Left lung (tissue), 10 donors: ENCODE data around the gene MEF2B. TPM values are rescaled to one million over a fixed set of nuclear protein-coding genes. Genes with fewer than 3 reads are reported as not detected.

Experiments used
- ATAC-seq: fragments of 200-7000 bp; cut with Tn5 transposase; one replicate; pipeline ENCODE4 v1.9.1; 2020; ENCODE audit warnings: moderate library complexity
- DNase-seq, 4 donors: peaks; one replicate each; pipeline ENCODE4 v3.0.0-alpha.2; 2013 to 2020
- H3K27ac ChIP-seq, 2 donors: fragments of 200-600 bp; sonication (generic) in 1 of 2; one replicate each; pipeline versions ENCODE4 v1.5.0 to v1.8.0; 2020 to 2021
- H3K27me3 ChIP-seq, 2 donors: fragments of 200-600 bp; sonication (generic) in 1 of 2; one replicate each; pipeline versions ENCODE4 v1.5.0 to v1.8.0; 2020 to 2021
- H3K36me3 ChIP-seq, 2 donors: fragments of 200-600 bp; sonication (generic) in 1 of 2; one replicate each; pipeline versions ENCODE4 v1.5.0 to v1.8.0; 2020 to 2021
- H3K4me1 ChIP-seq, 2 donors: fragments of 200-600 bp; one replicate each; pipeline ENCODE4 v1.8.0; 2021
- H3K4me3 ChIP-seq, 2 donors: fragments of 200-600 bp; sonication (generic) in 1 of 2; one replicate each; pipeline versions ENCODE4 v1.5.0 to v1.8.0; 2020 to 2021; ENCODE audit warnings: mild to moderate bottlenecking in 1 of 2
- H3K9me3 ChIP-seq, 2 donors: fragments of 200-600 bp; sonication (generic) in 1 of 2; one replicate each; pipeline versions ENCODE4 v1.5.0 to v1.8.0; 2020 to 2021
- intact Hi-C, 2 donors: fragments of 100-400 bp; cut with DNase I; formaldehyde crosslinking; loops; one replicate each; pipeline versions ENCODE4 v1.11.2 to v1.14.2; 2022
- polyA plus RNA-seq, 6 donors: library from polyadenylated mRNA; unstranded; fragments of 120-200 nt; gene quantifications; one replicate each; pipeline ENCODE4 v1.2.1, GENCODE V29; 2013; ENCODE audit not compliant: insufficient read length in 6 of 6
- total RNA-seq, 2 donors: library from RNA; stranded (reverse); fragmentation: NEBNext Ultra II Directional; extraction: Animal tissue kit (Norgen Biotek cat#: 25700); gene quantifications; one replicate each; pipeline ENCODE4 v1.2.1, GENCODE V29; 2021
- TF ChIP-seq, protein P1 (sequence below), 2 donors: fragments of 200-600 bp; sonication (generic) in 1 of 2; IDR thresholded peaks; one replicate each; pipeline versions ENCODE4 v1.5.0 to v1.8.0; 2021; ENCODE audit warnings: antibody characterized with exemption in 2 of 2
- donor health status: DM: no; HTN: yes; CAD: no.
- donor health status: DM: no; HTN: no; CAD: no.

Gene MEF2B
- total and polyA plus RNA-seq, 8 donors: 1.1 to 3.7 (median 2.1) TPM

DNA sequence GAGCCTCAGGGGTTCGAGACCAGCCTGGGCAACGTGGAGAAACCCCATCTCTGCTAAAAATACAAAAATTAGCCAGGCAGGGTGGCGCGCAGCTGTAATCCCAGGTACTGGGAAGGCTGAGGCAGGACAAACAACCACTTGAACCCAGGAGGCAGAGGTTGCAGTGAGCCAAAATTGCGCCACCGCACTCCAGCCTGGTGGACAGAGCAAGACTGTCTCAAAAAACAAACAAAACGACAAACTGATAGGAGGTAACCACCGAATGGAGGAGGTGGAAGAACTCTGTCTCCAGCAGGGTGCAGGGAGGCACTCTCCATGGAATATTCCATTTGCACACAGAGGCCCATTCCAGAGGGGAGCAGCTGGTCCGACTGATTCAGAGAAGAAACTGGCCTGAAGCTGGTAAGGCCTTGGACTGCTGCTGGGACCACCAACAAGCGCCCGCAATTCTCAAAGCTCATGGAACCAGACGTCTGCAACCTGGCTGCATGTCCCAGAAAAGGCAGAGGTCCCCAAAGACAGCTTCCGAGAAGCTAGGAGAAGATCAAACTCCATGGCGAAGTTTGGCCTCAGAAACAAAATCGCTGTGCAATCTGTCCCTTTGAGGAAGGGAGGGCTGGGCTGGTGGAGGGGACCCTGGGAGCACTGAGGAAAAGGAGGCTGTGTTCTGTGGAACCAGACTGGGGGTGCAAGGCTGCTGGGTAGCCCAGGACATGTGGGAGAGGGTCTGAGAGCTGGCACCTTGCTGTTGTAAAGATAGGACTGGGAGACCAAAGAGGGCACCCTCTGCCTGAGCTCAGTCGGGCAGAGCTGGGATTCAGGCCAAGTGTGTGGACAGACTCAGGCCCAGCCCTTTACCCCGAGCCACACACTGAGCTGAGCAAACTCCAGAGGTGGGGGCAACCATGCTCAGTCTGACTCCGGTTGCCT lies 71.1 kb downstream of the MEF2B start:
- no peaks in the 10 kb centered on the region for H3K27me3 ChIP-seq
- no peak overlapping the region for H3K27ac ChIP-seq
- no peaks in the 10 kb centered on the region for H3K4me1 ChIP-seq
- no peak overlapping the region for H3K4me3 ChIP-seq
- H3K9me3 ChIP-seq: no peaks in the 10 kb centered on the region
- no peak for DNase-seq
- TF ChIP-seq, protein P1, sequence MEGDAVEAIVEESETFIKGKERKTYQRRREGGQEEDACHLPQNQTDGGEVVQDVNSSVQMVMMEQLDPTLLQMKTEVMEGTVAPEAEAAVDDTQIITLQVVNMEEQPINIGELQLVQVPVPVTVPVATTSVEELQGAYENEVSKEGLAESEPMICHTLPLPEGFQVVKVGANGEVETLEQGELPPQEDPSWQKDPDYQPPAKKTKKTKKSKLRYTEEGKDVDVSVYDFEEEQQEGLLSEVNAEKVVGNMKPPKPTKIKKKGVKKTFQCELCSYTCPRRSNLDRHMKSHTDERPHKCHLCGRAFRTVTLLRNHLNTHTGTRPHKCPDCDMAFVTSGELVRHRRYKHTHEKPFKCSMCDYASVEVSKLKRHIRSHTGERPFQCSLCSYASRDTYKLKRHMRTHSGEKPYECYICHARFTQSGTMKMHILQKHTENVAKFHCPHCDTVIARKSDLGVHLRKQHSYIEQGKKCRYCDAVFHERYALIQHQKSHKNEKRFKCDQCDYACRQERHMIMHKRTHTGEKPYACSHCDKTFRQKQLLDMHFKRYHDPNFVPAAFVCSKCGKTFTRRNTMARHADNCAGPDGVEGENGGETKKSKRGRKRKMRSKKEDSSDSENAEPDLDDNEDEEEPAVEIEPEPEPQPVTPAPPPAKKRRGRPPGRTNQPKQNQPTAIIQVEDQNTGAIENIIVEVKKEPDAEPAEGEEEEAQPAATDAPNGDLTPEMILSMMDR (IDR thresholded peaks at IDR 0.05): no peak
- intact Hi-C loops: no loop called here
- peak; percentile 59 for ATAC-seq
- peaks cover 0 to 19% of the 10 kb centered on the region in 2 donors for H3K36me3 ChIP-seq

DNA sequence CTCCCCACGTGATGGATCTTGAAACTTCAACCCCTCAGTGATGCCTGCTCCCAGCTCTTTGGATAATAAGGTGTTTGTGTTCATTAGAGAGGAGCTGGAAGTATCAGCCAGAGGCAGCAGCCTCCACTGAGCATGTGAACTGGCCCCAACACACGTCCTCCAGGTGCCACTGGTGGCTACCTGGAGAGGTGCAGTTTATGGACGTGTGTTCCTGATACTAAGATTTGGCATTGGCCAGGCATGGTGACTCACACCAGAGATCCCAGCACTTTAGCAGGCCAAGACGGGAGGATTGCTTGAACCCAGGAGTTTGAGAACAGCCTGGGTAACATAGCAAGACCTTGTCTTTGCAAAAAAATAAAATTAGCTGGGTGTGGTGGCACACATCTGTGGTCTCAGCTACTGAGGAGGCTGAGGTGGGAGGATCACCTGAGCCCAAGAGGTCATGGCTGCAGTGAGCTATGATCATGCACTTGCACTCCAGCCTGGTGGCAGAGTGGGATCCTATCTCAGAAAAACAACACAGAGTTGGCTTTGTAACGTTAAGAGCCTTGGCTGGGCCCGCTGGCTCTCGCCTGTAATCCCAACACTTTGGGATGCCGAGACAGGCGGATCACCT lies 71.9 kb downstream of the MEF2B start:
- DNase-seq: no peak
- no peak overlapping the region for H3K4me3 ChIP-seq
- no peaks in the 10 kb centered on the region for H3K27me3 ChIP-seq
- H3K4me1 ChIP-seq: no peaks in the 10 kb centered on the region
- H3K27ac ChIP-seq: no peak overlapping the region
- TF ChIP-seq, protein P1 (IDR thresholded peaks at IDR 0.05): no peak
- intact Hi-C loops: no loop called here
- ATAC-seq: no peak
- H3K9me3 ChIP-seq: no peaks in the 10 kb centered on the region
- H3K36me3 ChIP-seq: peaks cover 0 to 19% of the 10 kb centered on the region in 2 donors

DNA sequence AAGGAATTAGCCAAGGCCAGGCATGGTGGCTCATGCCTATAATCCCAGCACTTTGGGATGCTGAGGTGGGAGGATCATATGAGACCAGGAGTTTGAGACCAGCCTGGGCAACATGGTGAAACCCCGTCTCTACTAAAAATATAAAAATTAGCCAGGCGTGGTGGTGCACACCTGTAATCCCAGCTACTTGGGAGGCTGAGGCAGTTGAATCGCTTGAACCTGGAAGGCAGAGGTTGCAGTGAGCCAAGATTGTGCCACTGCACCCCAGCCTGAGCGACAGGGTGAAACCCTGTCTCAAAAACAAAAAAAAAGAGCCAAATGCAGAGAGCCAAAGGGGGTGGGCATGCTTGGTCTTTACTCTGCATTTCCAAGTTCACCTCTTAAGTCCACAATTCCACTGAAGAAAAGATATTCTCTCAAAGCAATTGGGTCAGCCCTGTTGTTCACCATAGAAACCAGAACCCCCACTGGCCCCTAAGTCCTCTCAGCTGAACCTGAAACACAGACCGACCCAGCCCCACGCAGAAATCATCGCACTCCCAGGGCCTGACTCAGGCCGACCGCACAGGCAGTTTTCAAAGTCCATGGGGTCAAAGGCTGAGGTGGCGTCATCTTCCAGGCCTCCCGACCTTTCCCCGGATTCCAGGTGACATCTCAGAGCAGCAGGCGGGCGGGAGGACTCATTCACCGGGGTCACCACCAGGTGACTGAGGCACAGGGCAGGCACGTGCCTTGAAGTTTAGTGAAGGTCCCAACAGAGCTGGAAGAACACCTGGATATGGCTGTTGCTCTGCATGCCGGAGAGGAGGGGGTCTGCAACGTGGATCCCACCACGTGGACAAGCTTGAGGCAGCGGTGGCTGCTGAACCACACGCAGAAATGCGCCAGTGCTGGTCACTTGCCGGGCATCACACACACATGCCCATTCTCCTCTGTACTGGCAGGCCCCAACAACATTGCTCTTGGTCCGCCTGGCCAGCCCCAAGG lies 73.1 kb downstream of the MEF2B start:
- ATAC-seq (no peak), DNase-seq (no peak)
- Histone ChIP-seq H3K4me1 (no peaks in the 10 kb centered on the region), H3K27me3 (no peaks in the 10 kb centered on the region), H3K9me3 (no peaks in the 10 kb centered on the region), H3K4me3 (no peak overlapping the region), H3K27ac (no peak overlapping the region), H3K36me3 (peaks cover 0 to 19% of the 10 kb centered on the region in 2 donors)
- TF ChIP-seq, protein P1 (IDR thresholded peaks at IDR 0.05): no peak
- intact Hi-C loops: no loop called here

DNA sequence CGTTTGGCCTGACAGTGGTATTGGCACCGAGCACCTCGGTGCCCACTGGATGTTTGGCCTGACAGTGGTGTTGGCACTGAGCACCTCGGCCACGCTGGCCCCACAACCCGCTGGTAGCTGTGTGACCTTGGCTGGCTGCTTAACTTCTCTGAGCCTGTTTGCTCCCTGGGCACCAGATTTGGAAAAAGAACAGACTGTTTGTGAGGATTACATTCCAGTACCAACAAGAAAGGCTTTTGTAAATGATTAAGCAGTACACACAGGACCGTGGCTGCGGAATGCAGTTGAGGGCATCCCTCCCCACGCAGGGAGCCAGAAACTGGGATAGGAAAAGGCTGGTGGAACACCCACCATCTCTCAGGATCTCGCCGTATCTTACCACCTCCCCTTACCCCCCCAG lies 74.4 kb downstream of the MEF2B start:
- no peak overlapping the region for H3K4me3 ChIP-seq
- intact Hi-C loops: no loop called here
- no peaks in the 10 kb centered on the region for H3K4me1 ChIP-seq
- no peak for DNase-seq
- TF ChIP-seq, protein P1 (IDR thresholded peaks at IDR 0.05): no peak
- H3K27me3 ChIP-seq: no peaks in the 10 kb centered on the region
- H3K36me3 ChIP-seq: peaks cover 0 to 15% of the 10 kb centered on the region in 2 donors
- ATAC-seq: no peak
- no peak overlapping the region for H3K27ac ChIP-seq
- no peaks in the 10 kb centered on the region for H3K9me3 ChIP-seq

Other genes with a start within 250 kb of the MEF2B start
- 10 to 100 TPM; 27.6 to 32.1 TPM for gene HOMER3, start 229.0 kb downstream of the MEF2B start, total RNA-seq
- 10 to 100 TPM; 45.0 to 68.0 (median 58.0) TPM for gene HOMER3, start 229.0 kb downstream of the MEF2B start, polyA plus RNA-seq
- 10 to 100 TPM; 64.2 to 80.3 TPM for gene SUGP2, start 136.7 kb downstream of the MEF2B start, total RNA-seq
- 100 to 1,000 TPM in 5 of 6 donors, 10 to 100 TPM in 1; 94.1 to 139 (median 108) TPM for gene SUGP2, start 136.7 kb downstream of the MEF2B start, polyA plus RNA-seq
- 10 to 100 TPM; 23.7 to 37.9 TPM for gene ARMC6, start 136.7 kb downstream of the MEF2B start, total RNA-seq
- gene ARMC6, start 136.7 kb downstream of the MEF2B start, polyA plus RNA-seq: 10 to 100 TPM; 30.6 to 36.8 (median 34.0) TPM
- 10 to 100 TPM in 1 of 2 donors, 1 to 10 TPM in 1; 7.6 to 12.4 TPM for gene SLC25A42, start 106.3 kb downstream of the MEF2B start, total RNA-seq
- gene SLC25A42, start 106.3 kb downstream of the MEF2B start, polyA plus RNA-seq: 10 to 100 TPM; 10.8 to 16.6 (median 13.5) TPM
- gene TMEM161A, start 31.8 kb downstream of the MEF2B start, total RNA-seq: 10 to 100 TPM; 25.6 to 27.8 TPM
- gene TMEM161A, start 31.8 kb downstream of the MEF2B start, polyA plus RNA-seq: 10 to 100 TPM; 22.3 to 28.0 (median 25.0) TPM
- 10 to 100 TPM; 23.4 to 39.1 TPM for gene BORCS8, start 21.9 kb upstream of the MEF2B start, total RNA-seq
- 10 to 100 TPM; 16.4 to 19.1 (median 17.8) TPM for gene BORCS8, start 21.9 kb upstream of the MEF2B start, polyA plus RNA-seq
- gene RFXANK, start 22.0 kb upstream of the MEF2B start, total RNA-seq: 10 to 100 TPM; 74.6 to 82.8 TPM
- 10 to 100 TPM; 61.6 to 78.3 (median 72.6) TPM for gene RFXANK, start 22.0 kb upstream of the MEF2B start, polyA plus RNA-seq
- 10 to 100 TPM; 10.4 to 22.3 TPM for gene NR2C2AP, start 33.2 kb upstream of the MEF2B start, total RNA-seq
- gene NR2C2AP, start 33.2 kb upstream of the MEF2B start, polyA plus RNA-seq: 10 to 100 TPM; 10.4 to 13.0 (median 11.9) TPM
- not detected for gene NCAN, start 41.7 kb upstream of the MEF2B start, total RNA-seq
- under 1 TPM; 0.03 to 0.14 (median 0.09) TPM for gene NCAN, start 41.7 kb upstream of the MEF2B start, polyA plus RNA-seq
- gene TM6SF2, start 103.0 kb upstream of the MEF2B start, total RNA-seq: under 1 TPM; 0.55 to 0.65 TPM
- 1 to 10 TPM; 5.7 to 8.6 (median 6.3) TPM for gene TM6SF2, start 103.0 kb upstream of the MEF2B start, polyA plus RNA-seq
- gene SUGP1, start 150.2 kb upstream of the MEF2B start, total RNA-seq: 10 to 100 TPM; 35.6 to 37.7 TPM
- gene SUGP1, start 150.2 kb upstream of the MEF2B start, polyA plus RNA-seq: 10 to 100 TPM; 39.9 to 52.4 (median 49.1) TPM
- 10 to 100 TPM; 46.7 to 50.8 TPM for gene MAU2, start 150.6 kb upstream of the MEF2B start, total RNA-seq
- gene MAU2, start 150.6 kb upstream of the MEF2B start, polyA plus RNA-seq: 10 to 100 TPM; 56.8 to 80.3 (median 72.6) TPM
- gene GATAD2A, start 235.4 kb upstream of the MEF2B start, total RNA-seq: 10 to 100 TPM; 66.3 to 97.3 TPM
- 10 to 100 TPM; 39.3 to 61.1 (median 46.9) TPM for gene GATAD2A, start 235.4 kb upstream of the MEF2B start, polyA plus RNA-seq